ENCODE data around the gene KDM4B.

DNA sequence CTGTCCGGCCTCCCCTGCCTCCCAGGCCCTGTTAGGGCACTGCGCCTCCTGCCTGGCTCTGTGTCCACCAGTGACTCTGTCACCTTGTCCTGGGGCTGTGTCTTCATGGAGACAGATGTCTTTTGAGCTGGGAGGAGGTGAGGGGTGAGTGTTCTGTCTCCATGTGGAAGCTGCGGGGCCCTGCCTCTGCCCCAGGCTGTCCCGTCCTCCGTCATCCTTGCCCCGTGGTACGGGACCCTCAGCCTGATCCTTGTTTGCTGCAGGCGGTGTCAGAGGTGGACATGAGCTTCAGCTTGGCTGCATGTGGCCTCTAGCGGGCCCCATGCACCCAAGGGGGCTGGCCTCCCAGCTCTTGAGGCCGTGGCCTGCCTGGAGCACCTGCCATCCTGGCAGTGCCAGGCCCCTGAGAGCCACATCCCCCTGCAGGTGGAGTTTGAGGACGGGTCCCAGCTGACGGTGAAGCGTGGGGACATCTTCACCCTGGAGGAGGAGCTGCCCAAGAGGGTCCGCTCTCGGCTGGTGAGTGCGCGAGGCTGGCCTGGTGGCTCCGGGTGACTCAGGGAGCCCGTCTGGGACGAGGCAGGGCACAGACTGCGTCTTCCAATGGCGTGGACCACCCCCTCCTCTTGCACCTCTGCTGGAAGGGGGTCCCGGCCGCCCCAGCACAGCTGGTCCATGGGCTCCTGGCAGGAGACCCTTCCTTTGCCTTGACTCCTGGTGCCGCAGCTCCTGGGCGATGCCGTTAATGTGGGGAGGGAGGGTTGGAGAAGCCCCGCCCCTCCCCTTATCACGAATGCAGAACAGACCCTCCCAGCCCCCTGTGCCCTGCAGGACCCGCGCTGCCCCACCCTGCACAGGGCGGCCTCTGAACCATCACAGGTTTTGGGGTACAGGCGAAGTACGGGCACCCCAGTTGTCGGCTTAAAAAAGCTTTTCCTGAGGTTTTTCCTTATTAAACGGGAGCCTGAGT lies 181.3 kb downstream of the KDM4B start:
- TF ChIP-seq POLR2A (IDR thresholded peaks at IDR 0.05; ENCODE audit: low read depth) (no peak), CTCF (IDR thresholded peaks at IDR 0.05) (no peak), POLR2AphosphoS5 (IDR thresholded peaks at IDR 0.05) (no peak)

Data from esophagus muscularis mucosa (tissue), 3 donors.